Spleen (tissue), 11 donors: ENCODE data around the gene SHH. TPM values are rescaled to one million over a fixed set of nuclear protein-coding genes. Genes with fewer than 3 reads are reported as not detected.
A peak's percentile ranks its signal among the peaks of the same experiment; 100 is the strongest.

ENCODE experiments used
- DNase-seq: peaks from one replicate; pipeline ENCODE4 v3.0.0-alpha.2; 2020
- H3K27ac ChIP-seq, 8 donors: fragments of 200-600 bp; sonication (generic) in 7 of 8; 1 replicate in 4 of 8; 2 replicates in 4 of 8; pipeline versions ENCODE4 v1.5.0 to v1.8.0; 2016 to 2021; ENCODE audit warnings: inconsistent platforms in 4 of 8, mild to moderate bottlenecking in 4 of 8, moderate library complexity in 1 of 8
- H3K27me3 ChIP-seq, 7 donors: fragments of 200-600 bp; sonication (generic) in 6 of 7; replicated peaks in 1 of 7; 1 replicate in 4 of 7; 2 replicates in 3 of 7; pipeline versions ENCODE4 v1.5.0 to v1.8.0; 2016 to 2021; ENCODE audit warnings: inconsistent platforms in 3 of 7, mild to moderate bottlenecking in 1 of 7
- H3K36me3 ChIP-seq, 6 donors: fragments of 200-600 bp; sonication (generic) in 5 of 6; 1 replicate in 4 of 6; 2 replicates in 2 of 6; pipeline versions ENCODE4 v1.5.0 to v1.8.0; 2016 to 2021; ENCODE audit warnings: inconsistent platforms in 2 of 6
- H3K4me1 ChIP-seq, 6 donors: fragments of 200-600 bp; sonication (generic) in 5 of 6; 1 replicate in 3 of 6; 2 replicates in 3 of 6; pipeline versions ENCODE4 v1.5.0 to v1.8.0; 2016 to 2021; ENCODE audit warnings: inconsistent platforms in 3 of 6
- H3K4me3 ChIP-seq, 8 donors: fragments of 200-600 bp; sonication (generic) in 7 of 8; 1 replicate in 4 of 8; 2 replicates in 4 of 8; pipeline versions ENCODE4 v1.5.0 to v1.8.0; 2016 to 2021; ENCODE audit warnings: inconsistent platforms in 4 of 8, mild to moderate bottlenecking in 4 of 8, moderate library complexity in 2 of 8
- H3K9me3 ChIP-seq, 8 donors: fragments of 200-600 bp; sonication (generic) in 7 of 8; 1 replicate in 4 of 8; 2 replicates in 4 of 8; pipeline versions ENCODE4 v1.5.0 to v1.8.0; 2016 to 2021; ENCODE audit warnings: inconsistent platforms in 4 of 8
- POLR2A ChIP-seq, 3 donors: fragments of 450-650 bp; IDR thresholded peaks; one replicate each; pipeline ENCODE4 v1.5.1; 2017; ENCODE audit warnings: antibody characterized with exemption in 3 of 3, mild to moderate bottlenecking in 1 of 3
- POLR2AphosphoS5 ChIP-seq, 3 donors: sonication (generic); formaldehyde crosslinking; IDR thresholded peaks; one replicate each; pipeline ENCODE4 v1.5.1; 2017; ENCODE audit warnings: antibody characterized with exemption in 3 of 3
- WGBS, 5 donors: extraction: QIAGEN DNeasy Blood & Tissue Kit in 3 of 5; methylation state at CpG; one replicate each; pipeline versions ENCODE4 v1.1.5 to v1.1.7; 2013 to 2018; 5-methylcytosine and 5-hydroxymethylcytosine counted together
- intact Hi-C: fragments of 100-400 bp; cut with DNase I; formaldehyde crosslinking; loops from one replicate; pipeline ENCODE4 v1.15.0; 2023; ENCODE audit warnings: low total_unique reads
- polyA plus RNA-seq, 3 donors: library from polyadenylated mRNA; stranded (reverse); fragments of 200-250 nt; gene quantifications; one replicate each; pipeline ENCODE4 v1.2.1, GENCODE V29; 2013
- total RNA-seq, 7 donors: library from RNA; depleted of rRNA in 3 of 7; stranded (reverse); fragments of >200 nt in 3 of 7; fragmentation: NEBNext Ultra II Directional in 4 of 7; extraction: Animal tissue kit (Norgen Biotek cat#: 25700) in 4 of 7; gene quantifications; one replicate each; pipeline versions ENCODE4 v1.1.0 to v1.2.1, GENCODE V29; 2016 to 2021
- TF ChIP-seq, protein P1 (sequence below), 11 experiments: fragments of 200-600 bp in 7 of 11; fragments of 450-650 bp in 4 of 11; sonication (generic) in 4 of 11; IDR thresholded peaks in 8 of 11; conservative IDR thresholded peaks in 3 of 11; 1 replicate in 7 of 11; 2 replicates in 4 of 11; pipeline versions ENCODE4 v1.4.0 to v1.8.0; 2016 to 2021; ENCODE audit warnings: antibody characterized with exemption in 11 of 11, inconsistent platforms in 4 of 11, mild to moderate bottlenecking in 1 of 11
- donor health status: healthy with polysubstance abuse.
- donor health status: DM: no; HTN: no; CAD: no; lungs with moderate emphysema.
- donor health status: DM: no; HTN: no; CAD: no.
- donor health status: Bipolar disorder and iron deficiency.
- donor health status: healthy.
- donor health status: DM: no; HTN: no; CAD: no.
- donor health status: DM: yes; HTN: yes; CAD: no.

The SHH gene
- total and polyA plus RNA-seq, 10 donors, result not detected

DNA sequence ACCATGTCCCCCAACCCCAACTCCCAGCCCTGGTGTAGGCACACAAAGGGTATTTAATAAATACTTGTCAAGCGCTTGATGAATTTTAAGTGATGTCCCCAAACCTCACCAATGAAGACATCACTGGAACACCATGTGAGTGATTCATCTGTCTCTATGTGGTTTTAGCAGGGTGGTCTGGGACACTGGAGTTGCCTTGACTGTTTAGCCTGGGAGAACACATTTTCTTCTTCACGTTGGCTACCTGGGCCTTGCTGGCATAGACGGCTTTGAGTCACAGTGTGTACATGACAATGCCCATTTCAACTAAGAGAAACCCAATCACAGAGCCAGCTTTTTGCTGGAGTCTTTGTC lies 24.8 kb upstream of the SHH start:
- Histone ChIP-seq H3K4me1 (no peaks in the 10 kb centered on the region), H3K9me3 (no peaks in the 10 kb centered on the region), H3K27ac (no peak overlapping the region), H3K4me3 (no peak overlapping the region), H3K36me3 (no peaks in the 10 kb centered on the region), H3K27me3 (peaks cover 0 to 43% (median 0%) of the 10 kb centered on the region in 7 donors)
- no peak for TF ChIP-seq POLR2A (IDR thresholded peaks at IDR 0.05)
- TF ChIP-seq, protein P1, sequence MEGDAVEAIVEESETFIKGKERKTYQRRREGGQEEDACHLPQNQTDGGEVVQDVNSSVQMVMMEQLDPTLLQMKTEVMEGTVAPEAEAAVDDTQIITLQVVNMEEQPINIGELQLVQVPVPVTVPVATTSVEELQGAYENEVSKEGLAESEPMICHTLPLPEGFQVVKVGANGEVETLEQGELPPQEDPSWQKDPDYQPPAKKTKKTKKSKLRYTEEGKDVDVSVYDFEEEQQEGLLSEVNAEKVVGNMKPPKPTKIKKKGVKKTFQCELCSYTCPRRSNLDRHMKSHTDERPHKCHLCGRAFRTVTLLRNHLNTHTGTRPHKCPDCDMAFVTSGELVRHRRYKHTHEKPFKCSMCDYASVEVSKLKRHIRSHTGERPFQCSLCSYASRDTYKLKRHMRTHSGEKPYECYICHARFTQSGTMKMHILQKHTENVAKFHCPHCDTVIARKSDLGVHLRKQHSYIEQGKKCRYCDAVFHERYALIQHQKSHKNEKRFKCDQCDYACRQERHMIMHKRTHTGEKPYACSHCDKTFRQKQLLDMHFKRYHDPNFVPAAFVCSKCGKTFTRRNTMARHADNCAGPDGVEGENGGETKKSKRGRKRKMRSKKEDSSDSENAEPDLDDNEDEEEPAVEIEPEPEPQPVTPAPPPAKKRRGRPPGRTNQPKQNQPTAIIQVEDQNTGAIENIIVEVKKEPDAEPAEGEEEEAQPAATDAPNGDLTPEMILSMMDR (IDR thresholded peaks at IDR 0.05 in 8 of 11, conservative IDR thresholded peaks at IDR 0.05 in 3 of 11), result no peak
- no peak for TF ChIP-seq POLR2AphosphoS5 (IDR thresholded peaks at IDR 0.05)
- intact Hi-C loops, result no loop called here
- WGBS, 5 donors, result 84 to 92% (median 90%) methylated on average over 3 of the region's 3 CpGs
- no peak for DNase-seq

DNA sequence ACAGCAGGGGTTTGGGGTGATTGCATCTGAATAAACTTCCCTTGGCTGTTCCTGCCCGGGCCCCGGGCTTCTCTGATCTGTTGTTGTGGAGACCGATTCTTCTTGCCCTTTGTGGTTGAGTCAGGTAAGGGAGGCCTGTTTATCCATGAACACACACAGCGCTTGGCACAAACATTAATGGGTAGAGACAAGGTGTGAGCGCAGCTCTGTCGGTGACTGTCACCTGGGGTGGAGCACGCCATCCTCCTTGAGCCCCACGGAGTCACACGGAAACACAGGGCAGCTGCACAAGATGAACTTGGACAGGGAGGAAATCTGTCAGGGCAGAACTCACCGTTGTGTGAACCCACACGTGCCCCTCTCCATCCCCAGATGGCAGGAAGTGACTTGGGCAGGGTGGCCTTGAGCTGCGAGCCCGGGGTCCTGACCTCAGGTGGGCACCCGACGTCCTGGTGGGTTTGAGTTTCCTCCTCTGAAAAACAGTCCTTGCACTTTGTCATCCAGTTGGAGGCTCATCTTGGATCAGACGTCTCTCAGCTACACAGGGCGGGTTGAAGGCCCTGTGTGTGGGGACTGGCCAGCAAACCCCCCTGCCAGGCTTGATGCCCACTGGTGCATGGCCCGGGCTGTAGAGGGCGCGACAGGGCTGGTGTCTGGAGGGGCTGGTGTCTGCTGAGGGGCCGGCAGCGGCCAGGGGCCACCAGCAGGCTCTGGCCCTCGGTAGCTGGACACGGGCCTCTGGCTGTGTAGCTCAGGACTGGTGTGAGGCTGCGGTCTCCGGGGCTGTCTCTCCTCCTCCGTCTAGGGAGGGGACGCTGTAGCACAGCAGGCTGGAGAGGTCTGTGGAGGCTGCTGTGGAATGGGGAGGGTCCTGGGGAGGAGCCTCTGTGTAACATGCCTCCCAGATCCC lies 24.2 kb upstream of the SHH start:
- peaks cover 0 to 42% (median 0%) of the 10 kb centered on the region in 7 donors for H3K27me3 ChIP-seq
- no peak overlapping the region for H3K27ac ChIP-seq
- 64 to 72% (median 71%) methylated on average over 16 to 28 of the region's 28 CpGs for WGBS, 5 donors
- no peak overlapping the region for H3K4me3 ChIP-seq
- no peaks in the 10 kb centered on the region for H3K36me3 ChIP-seq
- DNase-seq, result peak; percentile 70
- TF ChIP-seq POLR2A (IDR thresholded peaks at IDR 0.05) (no peak), POLR2AphosphoS5 (IDR thresholded peaks at IDR 0.05) (no peak)
- TF ChIP-seq, protein P1 (IDR thresholded peaks at IDR 0.05 in 8 of 11, conservative IDR thresholded peaks at IDR 0.05 in 3 of 11), result no peak
- H3K4me1 ChIP-seq, result no peaks in the 10 kb centered on the region
- intact Hi-C loops, result no loop called here
- H3K9me3 ChIP-seq, result no peaks in the 10 kb centered on the region

DNA sequence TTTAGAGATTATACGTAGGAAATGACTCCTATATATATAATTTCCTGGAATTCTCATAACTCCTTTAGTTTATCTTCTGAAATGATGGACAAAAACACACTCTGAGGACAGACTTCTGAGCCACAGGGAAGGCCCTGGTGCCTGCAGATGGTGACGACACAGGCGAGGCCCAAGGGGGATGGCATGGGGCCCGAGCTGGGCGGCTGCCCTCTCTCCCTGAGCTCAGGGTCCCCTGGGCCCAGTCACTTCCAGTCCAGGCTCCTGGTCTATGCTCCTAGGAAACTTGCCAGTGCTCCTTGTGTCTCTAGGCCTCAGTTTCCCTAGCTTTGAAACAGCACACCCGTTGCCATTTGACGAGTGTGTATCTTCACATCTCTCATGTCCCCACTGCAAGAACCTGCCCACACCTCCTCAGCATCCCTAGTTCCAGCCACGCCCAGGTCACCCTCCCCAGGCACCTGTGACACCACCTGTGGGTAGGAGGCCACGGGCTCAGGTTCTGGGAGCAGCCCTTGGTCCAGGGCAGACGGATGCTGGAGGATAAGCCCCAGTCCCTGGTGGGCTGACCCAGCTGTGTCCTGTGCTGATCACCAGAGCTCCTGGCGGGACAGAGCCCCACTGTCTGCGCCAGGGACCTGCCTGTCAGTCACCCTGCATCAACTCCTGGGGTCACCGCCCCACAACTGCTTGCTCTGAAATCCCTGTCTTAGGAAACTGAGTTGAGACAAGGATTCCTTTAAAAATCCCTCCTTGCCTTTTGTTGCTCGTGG lies 23.4 kb upstream of the SHH start:
- 80 to 87% (median 85%) methylated on average over 9 to 14 of the region's 14 CpGs for WGBS, 5 donors
- Histone ChIP-seq H3K27ac (no peak overlapping the region), H3K27me3 (peaks cover 0 to 42% (median 0%) of the 10 kb centered on the region in 7 donors), H3K9me3 (no peaks in the 10 kb centered on the region), H3K4me3 (no peak overlapping the region), H3K36me3 (no peaks in the 10 kb centered on the region), H3K4me1 (no peaks in the 10 kb centered on the region)
- no peak for TF ChIP-seq POLR2AphosphoS5 (IDR thresholded peaks at IDR 0.05)
- no peak for TF ChIP-seq POLR2A (IDR thresholded peaks at IDR 0.05)
- TF ChIP-seq, protein P1 (IDR thresholded peaks at IDR 0.05 in 8 of 11, conservative IDR thresholded peaks at IDR 0.05 in 3 of 11), result no peak
- DNase-seq, result peak; percentile 63
- intact Hi-C loops, result no loop called here
